ENCODE data around the gene NXNL1. TPM values are rescaled to one million over a fixed set of nuclear protein-coding genes. Genes with fewer than 3 reads are reported as not detected.

Gene NXNL1
- total and polyA plus RNA-seq, 2 of the 13 experiments (the other 11 are each of a cell fraction or from before 2014, with no cell fraction given): not detected

DNA sequence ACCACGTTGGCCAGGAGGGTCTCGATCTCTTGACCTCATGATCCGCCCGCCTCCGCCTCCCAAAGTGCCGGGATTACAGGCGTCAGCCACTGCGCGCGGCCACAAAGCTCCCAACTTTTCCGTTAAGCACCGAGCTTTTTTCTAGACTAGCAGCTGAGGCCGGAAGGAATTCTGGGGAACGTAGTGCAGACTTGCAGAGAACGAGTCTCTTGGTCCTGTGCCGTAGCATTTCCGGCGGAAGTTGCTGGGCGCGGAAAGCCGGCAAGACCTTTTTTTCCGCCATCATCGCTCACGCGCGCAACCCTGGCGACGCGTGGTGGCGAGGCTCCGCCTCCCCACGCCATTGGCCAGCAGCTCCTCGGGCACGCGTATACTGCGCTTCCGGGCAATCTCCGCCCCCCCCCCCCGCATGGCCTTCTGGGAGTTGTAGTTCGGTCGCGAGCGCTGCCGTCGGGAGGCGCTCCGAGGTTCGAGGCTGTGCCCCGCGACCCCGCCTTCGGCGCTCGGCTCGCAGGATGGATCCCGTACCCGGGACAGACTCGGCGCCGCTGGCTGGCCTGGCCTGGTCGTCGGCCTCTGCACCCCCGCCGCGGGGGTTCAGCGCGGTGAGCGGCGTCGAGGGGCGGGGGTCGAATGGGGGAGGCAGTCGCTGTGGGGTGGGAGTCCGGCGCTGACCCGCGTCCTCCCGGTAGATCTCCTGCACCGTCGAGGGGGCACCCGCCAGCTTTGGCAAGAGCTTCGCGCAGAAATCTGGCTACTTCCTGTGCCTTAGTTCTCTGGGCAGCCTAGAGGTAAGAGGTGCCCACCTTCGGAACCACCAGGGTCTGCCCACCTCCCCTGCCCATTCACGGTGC is 40.9 kb downstream of the NXNL1 start, which contains the start of gene MVB12A (continued):
- TF ChIP-seq FOXA3 (CRISPR knock-in tag; IDR thresholded peaks at IDR 0.05) (peak; percentile 36), ELF1 (CRISPR knock-in tag; IDR thresholded peaks at IDR 0.05) (peak; percentile 96), SMAD3 (CRISPR knock-in tag; IDR thresholded peaks at IDR 0.05) (0 out of 2 replicates have a peak, but pooled peaks have one; percentile 15), ASH2L (IDR thresholded peaks at IDR 0.05; ENCODE audit: insufficient read length, low read depth, low read length) (peak; percentile 63), FOXA1 (IDR thresholded peaks at IDR 0.05) (no peak), FOXA1 (CRISPR knock-in tag; IDR thresholded peaks at IDR 0.05) (no peak), ZFP62 (CRISPR knock-in tag; IDR thresholded peaks at IDR 0.05) (no peak), POLR2G (IDR thresholded peaks at IDR 0.05; ENCODE audit: low read depth, low read length) (peak; percentile 72), JDP2 (CRISPR knock-in tag; IDR thresholded peaks at IDR 0.05; ENCODE audit: borderline replicate concordance) (no peak), ZNF260 (CRISPR knock-in tag; IDR thresholded peaks at IDR 0.05; ENCODE audit: borderline replicate concordance, low read depth) (no peak), MTF1 (CRISPR knock-in tag; IDR thresholded peaks at IDR 0.05) (no peak), NFYC (CRISPR knock-in tag; IDR thresholded peaks at IDR 0.05) (peak; percentile 82), ZFX (CRISPR knock-in tag; IDR thresholded peaks at IDR 0.05; ENCODE audit: low read depth) (peak; percentile 22; the same call in 1 of the 2 replicates), NR2F1 (CRISPR knock-in tag; IDR thresholded peaks at IDR 0.05) (no peak), SP1 (IDR thresholded peaks at IDR 0.05) (no peak), SP1 (CRISPR knock-in tag; IDR thresholded peaks at IDR 0.05) (0 out of 2 replicates have a peak, but pooled peaks have one; percentile 62), ZNF33B (CRISPR knock-in tag; IDR thresholded peaks at IDR 0.05) (no peak), CHD4 (IDR thresholded peaks at IDR 0.05; ENCODE audit: borderline replicate concordance, low read length) (no peak)
- TF ChIP-seq, protein P1, sequence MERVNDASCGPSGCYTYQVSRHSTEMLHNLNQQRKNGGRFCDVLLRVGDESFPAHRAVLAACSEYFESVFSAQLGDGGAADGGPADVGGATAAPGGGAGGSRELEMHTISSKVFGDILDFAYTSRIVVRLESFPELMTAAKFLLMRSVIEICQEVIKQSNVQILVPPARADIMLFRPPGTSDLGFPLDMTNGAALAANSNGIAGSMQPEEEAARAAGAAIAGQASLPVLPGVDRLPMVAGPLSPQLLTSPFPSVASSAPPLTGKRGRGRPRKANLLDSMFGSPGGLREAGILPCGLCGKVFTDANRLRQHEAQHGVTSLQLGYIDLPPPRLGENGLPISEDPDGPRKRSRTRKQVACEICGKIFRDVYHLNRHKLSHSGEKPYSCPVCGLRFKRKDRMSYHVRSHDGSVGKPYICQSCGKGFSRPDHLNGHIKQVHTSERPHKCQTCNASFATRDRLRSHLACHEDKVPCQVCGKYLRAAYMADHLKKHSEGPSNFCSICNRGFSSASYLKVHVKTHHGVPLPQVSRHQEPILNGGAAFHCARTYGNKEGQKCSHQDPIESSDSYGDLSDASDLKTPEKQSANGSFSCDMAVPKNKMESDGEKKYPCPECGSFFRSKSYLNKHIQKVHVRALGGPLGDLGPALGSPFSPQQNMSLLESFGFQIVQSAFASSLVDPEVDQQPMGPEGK (CRISPR knock-in tag; IDR thresholded peaks at IDR 0.05): 0 out of 2 replicates have a peak, but pooled peaks have one; percentile 34
- TF ChIP-seq, protein P2, sequence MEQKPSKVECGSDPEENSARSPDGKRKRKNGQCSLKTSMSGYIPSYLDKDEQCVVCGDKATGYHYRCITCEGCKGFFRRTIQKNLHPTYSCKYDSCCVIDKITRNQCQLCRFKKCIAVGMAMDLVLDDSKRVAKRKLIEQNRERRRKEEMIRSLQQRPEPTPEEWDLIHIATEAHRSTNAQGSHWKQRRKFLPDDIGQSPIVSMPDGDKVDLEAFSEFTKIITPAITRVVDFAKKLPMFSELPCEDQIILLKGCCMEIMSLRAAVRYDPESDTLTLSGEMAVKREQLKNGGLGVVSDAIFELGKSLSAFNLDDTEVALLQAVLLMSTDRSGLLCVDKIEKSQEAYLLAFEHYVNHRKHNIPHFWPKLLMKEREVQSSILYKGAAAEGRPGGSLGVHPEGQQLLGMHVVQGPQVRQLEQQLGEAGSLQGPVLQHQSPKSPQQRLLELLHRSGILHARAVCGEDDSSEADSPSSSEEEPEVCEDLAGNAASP (CRISPR knock-in tag; IDR thresholded peaks at IDR 0.05; ENCODE audit: borderline replicate concordance): no peak; the same call in 1 of the 2 replicates
- TF ChIP-seq, protein P3, sequence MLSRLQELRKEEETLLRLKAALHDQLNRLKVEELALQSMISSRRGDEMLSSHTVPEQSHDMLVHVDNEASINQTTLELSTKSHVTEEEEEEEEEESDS (CRISPR knock-in tag; IDR thresholded peaks at IDR 0.05; ENCODE audit: borderline replicate concordance): peak; percentile 61; the same call in 1 of the 2 replicates
- TF ChIP-seq, protein P4, sequence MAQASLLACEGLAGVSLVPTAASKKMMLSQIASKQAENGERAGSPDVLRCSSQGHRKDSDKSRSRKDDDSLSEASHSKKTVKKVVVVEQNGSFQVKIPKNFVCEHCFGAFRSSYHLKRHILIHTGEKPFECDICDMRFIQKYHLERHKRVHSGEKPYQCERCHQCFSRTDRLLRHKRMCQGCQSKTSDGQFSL (CRISPR knock-in tag; IDR thresholded peaks at IDR 0.05): peak; percentile 99
- TF ChIP-seq, protein P5, sequence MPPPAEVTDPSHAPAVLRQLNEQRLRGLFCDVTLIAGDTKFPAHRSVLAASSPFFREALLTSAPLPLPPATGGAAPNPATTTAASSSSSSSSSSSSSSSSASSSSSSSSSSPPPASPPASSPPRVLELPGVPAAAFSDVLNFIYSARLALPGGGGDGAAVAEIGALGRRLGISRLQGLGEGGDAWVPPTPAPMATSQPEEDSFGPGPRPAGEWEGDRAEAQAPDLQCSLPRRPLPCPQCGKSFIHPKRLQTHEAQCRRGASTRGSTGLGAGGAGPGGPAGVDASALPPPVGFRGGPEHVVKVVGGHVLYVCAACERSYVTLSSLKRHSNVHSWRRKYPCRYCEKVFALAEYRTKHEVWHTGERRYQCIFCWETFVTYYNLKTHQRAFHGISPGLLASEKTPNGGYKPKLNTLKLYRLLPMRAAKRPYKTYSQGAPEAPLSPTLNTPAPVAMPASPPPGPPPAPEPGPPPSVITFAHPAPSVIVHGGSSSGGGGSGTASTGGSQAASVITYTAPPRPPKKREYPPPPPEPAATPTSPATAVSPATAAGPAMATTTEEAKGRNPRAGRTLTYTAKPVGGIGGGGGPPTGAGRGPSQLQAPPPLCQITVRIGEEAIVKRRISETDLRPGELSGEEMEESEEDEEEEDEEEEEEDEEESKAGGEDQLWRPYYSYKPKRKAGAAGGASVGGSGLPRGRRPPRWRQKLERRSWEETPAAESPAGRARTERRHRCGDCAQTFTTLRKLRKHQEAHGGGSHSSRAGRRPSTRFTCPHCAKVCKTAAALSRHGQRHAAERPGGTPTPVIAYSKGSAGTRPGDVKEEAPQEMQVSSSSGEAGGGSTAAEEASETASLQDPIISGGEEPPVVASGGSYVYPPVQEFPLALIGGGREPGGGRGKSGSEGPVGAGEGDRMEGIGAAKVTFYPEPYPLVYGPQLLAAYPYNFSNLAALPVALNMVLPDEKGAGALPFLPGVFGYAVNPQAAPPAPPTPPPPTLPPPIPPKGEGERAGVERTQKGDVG (CRISPR knock-in tag; IDR thresholded peaks at IDR 0.05; ENCODE audit: borderline replicate concordance): no peak

All from HepG2 (cell line).